Peyer's patch (tissue), 4 donors: ENCODE measurements around the gene PRMT7.

ENCODE experiments used
- CTCF ChIP-seq, 6 experiments: fragments of 450-650 bp in 4 of 6; fragments of 200-600 bp in 2 of 6; sonication (generic) in 1 of 6; IDR thresholded peaks; one replicate each; pipeline ENCODE4 v1.5.1; 2017 to 2019; ENCODE audit warnings: antibody characterized with exemption in 6 of 6, mild to moderate bottlenecking in 3 of 6, moderate library complexity in 1 of 6
- POLR2A ChIP-seq, 2 donors: fragments of 450-650 bp; IDR thresholded peaks; one replicate each; pipeline ENCODE4 v1.5.1; 2017; ENCODE audit warnings: antibody characterized with exemption in 2 of 2, mild to moderate bottlenecking in 2 of 2, moderate library complexity in 2 of 2

GRCh38 chr16:68298907-68299561, 11.8 kb upstream of the PRMT7 start:
- TF ChIP-seq CTCF (IDR thresholded peaks at IDR 0.05), result no peak
- no peak for TF ChIP-seq POLR2A (IDR thresholded peaks at IDR 0.05)
